Brain microvascular endothelial cell (primary cell): ENCODE measurements around the gene PRRX1.

ENCODE experiments used
- DNase-seq: peaks from one replicate; pipeline ENCODE4 v3.0.0-alpha.2; 2020
- H3K27ac ChIP-seq: fragments of 250-450 bp; sonication (Bioruptor Pico); 2 replicates; pipeline ENCODE4 v1.5.1; 2020; ENCODE audit warnings: mild to moderate bottlenecking, moderate library complexity
- H3K27me3 ChIP-seq: fragments of 250-450 bp; sonication (Bioruptor Pico); replicated peaks from 2 replicates; pipeline ENCODE4 v1.5.1; 2020; ENCODE audit warnings: mild to moderate bottlenecking
- H3K36me3 ChIP-seq: fragments of 250-450 bp; sonication (Bioruptor Pico); replicated peaks from 2 replicates; pipeline ENCODE4 v1.5.1; 2020; ENCODE audit warnings: mild to moderate bottlenecking
- H3K4me3 ChIP-seq: 2 replicates; pipeline ENCODE4 v1.5.1; 2011; ENCODE audit warnings: low read depth, mild to moderate bottlenecking, control low read depth, low read length, moderate library complexity
- in situ Hi-C: cut with HindIII; loops from 2 replicates; pipeline ENCODE4 v1.10.0; 2017; ENCODE audit warnings: low sequenced_read_pairs, low pct_ligation_motif_present
- TF ChIP-seq, protein P1 (sequence below): IDR thresholded peaks from 2 replicates; pipeline ENCODE4 v1.5.1; 2011; ENCODE audit warnings: low read depth, mild to moderate bottlenecking, moderate library complexity, low read length, control low read depth, inconsistent platforms; ENCODE audit errors: missing control alignments

PRRX1 gene

DNA sequence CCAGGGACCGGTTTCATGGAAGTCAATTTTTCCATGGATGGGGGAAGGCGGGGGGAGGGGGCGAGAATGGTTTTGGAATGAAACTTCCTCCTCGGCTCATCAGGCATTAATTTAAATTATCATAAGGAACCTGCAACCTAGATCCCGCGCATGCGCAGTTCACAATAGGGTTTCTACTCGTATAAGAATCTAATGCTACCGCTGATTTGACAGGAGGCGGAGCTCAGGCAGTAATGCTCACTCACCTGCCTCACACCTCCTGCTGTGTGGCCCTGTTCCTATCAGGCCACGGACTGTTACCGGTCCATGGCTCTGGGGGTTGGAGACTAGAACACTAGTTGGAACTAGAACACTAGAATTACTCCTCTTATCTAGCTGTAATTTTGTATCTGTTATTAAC lies 38.0 kb downstream of the PRRX1 start:
- no peak overlapping the region for H3K4me3 ChIP-seq
- TF ChIP-seq, protein P1, sequence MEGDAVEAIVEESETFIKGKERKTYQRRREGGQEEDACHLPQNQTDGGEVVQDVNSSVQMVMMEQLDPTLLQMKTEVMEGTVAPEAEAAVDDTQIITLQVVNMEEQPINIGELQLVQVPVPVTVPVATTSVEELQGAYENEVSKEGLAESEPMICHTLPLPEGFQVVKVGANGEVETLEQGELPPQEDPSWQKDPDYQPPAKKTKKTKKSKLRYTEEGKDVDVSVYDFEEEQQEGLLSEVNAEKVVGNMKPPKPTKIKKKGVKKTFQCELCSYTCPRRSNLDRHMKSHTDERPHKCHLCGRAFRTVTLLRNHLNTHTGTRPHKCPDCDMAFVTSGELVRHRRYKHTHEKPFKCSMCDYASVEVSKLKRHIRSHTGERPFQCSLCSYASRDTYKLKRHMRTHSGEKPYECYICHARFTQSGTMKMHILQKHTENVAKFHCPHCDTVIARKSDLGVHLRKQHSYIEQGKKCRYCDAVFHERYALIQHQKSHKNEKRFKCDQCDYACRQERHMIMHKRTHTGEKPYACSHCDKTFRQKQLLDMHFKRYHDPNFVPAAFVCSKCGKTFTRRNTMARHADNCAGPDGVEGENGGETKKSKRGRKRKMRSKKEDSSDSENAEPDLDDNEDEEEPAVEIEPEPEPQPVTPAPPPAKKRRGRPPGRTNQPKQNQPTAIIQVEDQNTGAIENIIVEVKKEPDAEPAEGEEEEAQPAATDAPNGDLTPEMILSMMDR: no peak
- no peaks in the 10 kb centered on the region for H3K36me3 ChIP-seq
- H3K27me3 ChIP-seq: no peaks in the 10 kb centered on the region
- DNase-seq: no peak
- in situ Hi-C loops: no loop called here
- no peak overlapping the region for H3K27ac ChIP-seq

DNA sequence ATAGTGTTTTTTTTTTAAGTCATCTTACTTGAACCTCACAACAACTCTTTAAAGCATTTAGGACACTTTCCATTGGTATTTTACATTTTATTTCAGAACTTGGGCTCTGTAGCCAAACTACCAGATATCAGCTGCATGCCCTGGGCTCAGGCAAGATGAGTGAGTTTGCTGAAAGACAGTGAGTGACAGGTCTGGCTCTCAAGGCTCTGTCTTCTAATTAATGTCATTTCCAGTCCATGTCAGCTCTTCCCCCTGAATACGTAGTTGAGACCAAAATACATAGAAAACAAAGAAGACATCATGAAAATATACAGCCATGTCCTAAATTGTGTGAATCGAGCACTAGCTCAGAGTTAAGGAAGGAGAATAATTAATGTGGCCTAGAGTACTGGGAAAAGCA lies 39.7 kb downstream of the PRRX1 start:
- Histone ChIP-seq H3K4me3 (no peak overlapping the region), H3K27me3 (no peaks in the 10 kb centered on the region), H3K27ac (no peak overlapping the region), H3K36me3 (no peaks in the 10 kb centered on the region)
- TF ChIP-seq, protein P1: no peak
- in situ Hi-C loops: no loop called here
- DNase-seq: no peak

DNA sequence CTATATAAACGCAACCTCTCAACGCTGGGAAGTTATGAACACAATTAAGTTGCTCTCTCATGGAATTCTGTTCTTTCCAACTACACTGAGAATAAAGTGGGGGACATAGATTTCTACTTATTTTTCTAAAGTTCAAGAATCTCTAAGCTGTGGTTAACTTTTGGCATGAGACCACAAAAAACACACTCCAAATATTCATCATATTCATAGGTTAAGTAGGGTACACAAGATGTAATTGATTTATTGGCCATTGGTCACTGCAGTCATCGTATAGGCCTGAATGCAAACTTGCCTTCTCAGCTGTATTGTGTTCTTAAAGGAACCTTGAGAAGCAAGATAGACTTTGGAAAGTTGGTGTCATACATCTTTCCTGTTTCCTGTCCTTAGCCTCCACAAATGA lies 40.3 kb downstream of the PRRX1 start:
- DNase-seq: no peak
- TF ChIP-seq, protein P1: no peak
- Histone ChIP-seq H3K4me3 (no peak overlapping the region), H3K27me3 (no peaks in the 10 kb centered on the region), H3K36me3 (no peaks in the 10 kb centered on the region), H3K27ac (peak overlapping the region; percentile 84)
- in situ Hi-C loops: no loop called here

DNA sequence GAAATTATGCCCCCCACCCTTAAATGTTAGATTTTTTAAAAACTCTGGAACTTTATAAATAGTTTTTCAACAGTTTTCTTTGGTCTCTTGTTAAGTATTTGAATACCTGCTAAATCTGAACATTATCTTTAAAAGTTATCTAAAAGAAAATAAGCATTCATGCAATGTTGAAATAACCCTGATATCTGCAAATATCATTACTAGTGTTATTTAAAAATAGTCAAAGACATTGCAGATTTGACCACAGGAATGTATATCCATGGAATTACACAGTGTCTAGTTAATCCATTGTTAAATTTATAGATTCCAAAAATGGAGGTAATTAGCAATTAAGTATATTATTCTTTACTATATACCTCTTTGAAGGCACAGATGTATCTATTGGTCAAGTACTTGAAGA lies 42.0 kb downstream of the PRRX1 start:
- Histone ChIP-seq H3K36me3 (no peaks in the 10 kb centered on the region), H3K27ac (peak overlapping the region; percentile 84), H3K27me3 (no peaks in the 10 kb centered on the region), H3K4me3 (no peak overlapping the region)
- TF ChIP-seq, protein P1: no peak
- in situ Hi-C loops: no loop called here
- no peak for DNase-seq

DNA sequence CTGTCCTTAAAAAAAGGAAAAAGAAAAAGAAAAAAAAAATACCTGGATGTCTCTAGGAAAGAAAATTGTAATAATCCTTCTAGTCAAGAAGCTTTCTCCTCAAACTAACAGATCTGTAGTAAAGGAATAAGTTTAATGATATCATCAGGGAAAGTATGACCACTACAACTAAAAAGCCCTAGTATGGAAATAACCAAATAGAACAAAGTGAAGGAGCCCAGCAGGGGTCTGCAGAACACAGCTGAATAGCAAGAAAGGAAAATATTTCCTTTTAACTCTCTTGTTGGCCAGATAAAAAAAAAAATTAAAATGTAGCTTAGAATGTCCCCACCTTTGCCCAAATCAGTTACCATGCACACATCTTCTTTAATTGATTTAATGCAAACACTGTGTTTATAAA lies 43.2 kb downstream of the PRRX1 start:
- no peak for DNase-seq
- TF ChIP-seq, protein P1: no peak
- no peak overlapping the region for H3K4me3 ChIP-seq
- no peaks in the 10 kb centered on the region for H3K27me3 ChIP-seq
- no peaks in the 10 kb centered on the region for H3K36me3 ChIP-seq
- in situ Hi-C loops: no loop called here
- peak overlapping the region; percentile 84 for H3K27ac ChIP-seq

DNA sequence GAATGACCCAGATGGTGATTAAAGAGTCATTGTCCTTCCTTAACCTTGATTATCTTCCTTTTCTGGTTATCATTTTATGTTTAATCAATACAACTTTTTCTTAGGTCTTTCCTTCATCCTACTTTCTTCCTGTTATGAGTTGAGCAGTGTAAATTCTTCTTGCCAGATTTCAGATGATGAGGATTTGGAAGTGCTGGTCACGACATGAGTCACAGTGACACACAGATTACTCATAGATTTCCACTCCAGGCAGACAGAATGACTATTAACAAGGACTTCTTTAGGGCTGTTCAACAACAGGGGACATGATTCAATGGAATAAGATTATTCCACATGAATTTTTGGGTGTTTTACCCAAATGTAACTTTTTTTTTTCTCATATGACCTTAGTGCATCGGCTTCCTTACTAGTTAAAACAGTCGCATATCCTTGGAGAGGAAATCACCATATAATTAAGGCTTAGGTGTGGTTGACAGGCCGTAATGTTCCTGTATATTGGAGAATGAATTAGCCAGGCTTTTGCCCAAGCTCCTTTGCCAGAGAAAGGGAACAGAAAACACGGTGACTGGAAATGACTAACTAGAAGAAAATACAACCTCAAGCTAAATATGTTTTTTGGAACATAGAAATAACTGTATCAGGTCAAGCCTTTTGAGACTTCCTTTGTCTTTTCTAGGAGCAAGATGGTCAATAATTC lies 44.2 kb downstream of the PRRX1 start:
- Histone ChIP-seq H3K36me3 (no peaks in the 10 kb centered on the region), H3K27ac (peak overlapping the region; percentile 84), H3K4me3 (no peak overlapping the region), H3K27me3 (no peaks in the 10 kb centered on the region)
- peak; percentile 95 for DNase-seq
- TF ChIP-seq, protein P1: no peak
- in situ Hi-C loops: no loop called here
